NCI-H345 treated with DMSO at 0.1 percent for 48 hours (cell line): Measurements from ENCODE around the gene PSMB3.
"Not testable (repeated sequence)": the region's sequence is repeated elsewhere in the genome, so short reads cannot be mapped to it uniquely, and the experiment has no call there.

Source experiments
- DNase-seq: peaks from one replicate; lab custom pipeline; 2025; ENCODE audit not compliant: unreplicated experiment; lab: John Stamatoyannopoulos, UW

The PSMB3 gene

GRCh38 chr17:38715216-38715943 is 37.2 kb upstream of the PSMB3 start:
- no peak for DNase-seq

- no peak for DNase-seq
Measured at GRCh38 chr17:38716368-38717005, 36.1 kb upstream of the PSMB3 start.

GRCh38 chr17:38717139-38717745 is 35.3 kb upstream of the PSMB3 start:
- DNase-seq: no peak

GRCh38 chr17:38719289-38719942 is 33.1 kb upstream of the PSMB3 start:
- DNase-seq: no peak

- no peak for DNase-seq
Measured at GRCh38 chr17:38719943-38720641, 32.4 kb upstream of the PSMB3 start.

GRCh38 chr17:38720941-38721340 is 31.6 kb upstream of the PSMB3 start:
- no peak for DNase-seq

GRCh38 chr17:38721802-38722201 is 30.7 kb upstream of the PSMB3 start:
- no peak for DNase-seq

- peak; percentile 35 for DNase-seq
Measured at GRCh38 chr17:38724337-38724988, 28.1 kb upstream of the PSMB3 start.

- no peak for DNase-seq
Measured at GRCh38 chr17:38725066-38725465, 27.5 kb upstream of the PSMB3 start.

GRCh38 chr17:38726145-38726544 is 26.4 kb upstream of the PSMB3 start:
- not testable (repeated sequence) for DNase-seq

GRCh38 chr17:38727736-38728135 is 24.8 kb upstream of the PSMB3 start:
- DNase-seq: no peak

GRCh38 chr17:38728290-38728831 is 24.2 kb upstream of the PSMB3 start:
- DNase-seq: no peak

- DNase-seq: no peak
Measured at GRCh38 chr17:38729368-38729885, 23.1 kb upstream of the PSMB3 start.

- peak; percentile 29 for DNase-seq
Measured at GRCh38 chr17:38729886-38730525, 22.5 kb upstream of the PSMB3 start, which contains the start of gene CISD3. TSS of gene CISD3 (plus strand) at chr17:38730341. CDS start at chr17:38730359, 18 bp downstream.

GRCh38 chr17:38730526-38731379 is 21.8 kb upstream of the PSMB3 start:
- peak; percentile 19 for DNase-seq

GRCh38 chr17:38731526-38732294 is 20.8 kb upstream of the PSMB3 start:
- no peak for DNase-seq

- DNase-seq: no peak
Measured at GRCh38 chr17:38732376-38733281, 19.9 kb upstream of the PSMB3 start.
